Osteoblast (primary cell): ENCODE results near the gene PSMD10. TPM values are rescaled to one million over a fixed set of nuclear protein-coding genes. Genes with fewer than 3 reads are reported as not detected.

Experiments
- DNase-seq: peaks from one replicate; pipeline ENCODE4 v3.0.0; 2011; ENCODE audit warnings: low spot score, mixed read lengths; ENCODE audit not compliant: insufficient read length; ENCODE audit errors: missing footprints
- H2AFZ ChIP-seq: 2 replicates; pipeline ENCODE4 v1.6.0; 2011; ENCODE audit warnings: mild to moderate bottlenecking, low read length
- H3K27ac ChIP-seq: 2 replicates; pipeline ENCODE4 v1.5.1; 2011; ENCODE audit warnings: mild to moderate bottlenecking, low read depth, low read length, moderate library complexity
- H3K27me3 ChIP-seq: 2 replicates; pipeline ENCODE4 v1.6.0; 2012; ENCODE audit warnings: mild to moderate bottlenecking, control low read depth, inconsistent platforms, low read length, moderate library complexity; ENCODE audit not compliant: insufficient read depth
- H3K36me3 ChIP-seq: 2 replicates; pipeline ENCODE4 v1.5.1; 2011; ENCODE audit warnings: mild to moderate bottlenecking, low read length, control low read depth, moderate library complexity; ENCODE audit not compliant: insufficient read depth
- H3K4me1 ChIP-seq: 2 replicates; pipeline ENCODE4 v1.5.1; 2011; ENCODE audit warnings: mild to moderate bottlenecking, low read length, control low read depth, moderate library complexity; ENCODE audit not compliant: insufficient read depth
- H3K4me2 ChIP-seq: 2 replicates; pipeline ENCODE4 v1.6.0; 2011; ENCODE audit warnings: mild to moderate bottlenecking, low read length; ENCODE audit not compliant: insufficient read depth
- H3K4me3 ChIP-seq: fragments of 200-600 bp; sonication (generic); 3 replicates; pipeline ENCODE4 v1.5.1; 2012; ENCODE audit warnings: mild to moderate bottlenecking, low read length, inconsistent platforms; ENCODE audit not compliant: insufficient read depth
- H3K79me2 ChIP-seq: 2 replicates; pipeline ENCODE4 v1.6.0; 2012; ENCODE audit warnings: mild to moderate bottlenecking, low read length, control low read depth, inconsistent platforms; ENCODE audit not compliant: insufficient read depth
- H3K9me3 ChIP-seq: 2 replicates; pipeline ENCODE4 v1.5.1; 2011; ENCODE audit warnings: low read depth, low read length, control low read depth
- H4K20me1 ChIP-seq: 2 replicates; pipeline ENCODE4 v1.6.0; 2012; ENCODE audit warnings: mild to moderate bottlenecking, low read length, control low read depth; ENCODE audit not compliant: insufficient read depth
- total RNA-seq: library from RNA; depleted of rRNA; stranded (reverse); fragments of >200 nt; gene quantifications from 2 replicates; pipeline ENCODE4 v1.2.3, GENCODE V29; 2012
- TF ChIP-seq, protein P1 (sequence below): IDR thresholded peaks from 2 replicates; pipeline ENCODE4 v1.5.1; 2011; ENCODE audit warnings: mild to moderate bottlenecking, low read depth, low read length, moderate library complexity; ENCODE audit errors: extremely low read depth

The PSMD10 gene, protein sequence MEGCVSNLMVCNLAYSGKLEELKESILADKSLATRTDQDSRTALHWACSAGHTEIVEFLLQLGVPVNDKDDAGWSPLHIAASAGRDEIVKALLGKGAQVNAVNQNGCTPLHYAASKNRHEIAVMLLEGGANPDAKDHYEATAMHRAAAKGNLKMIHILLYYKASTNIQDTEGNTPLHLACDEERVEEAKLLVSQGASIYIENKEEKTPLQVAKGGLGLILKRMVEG
- total RNA-seq, result 54.8 and 60.8 TPM in 2 replicates

DNA sequence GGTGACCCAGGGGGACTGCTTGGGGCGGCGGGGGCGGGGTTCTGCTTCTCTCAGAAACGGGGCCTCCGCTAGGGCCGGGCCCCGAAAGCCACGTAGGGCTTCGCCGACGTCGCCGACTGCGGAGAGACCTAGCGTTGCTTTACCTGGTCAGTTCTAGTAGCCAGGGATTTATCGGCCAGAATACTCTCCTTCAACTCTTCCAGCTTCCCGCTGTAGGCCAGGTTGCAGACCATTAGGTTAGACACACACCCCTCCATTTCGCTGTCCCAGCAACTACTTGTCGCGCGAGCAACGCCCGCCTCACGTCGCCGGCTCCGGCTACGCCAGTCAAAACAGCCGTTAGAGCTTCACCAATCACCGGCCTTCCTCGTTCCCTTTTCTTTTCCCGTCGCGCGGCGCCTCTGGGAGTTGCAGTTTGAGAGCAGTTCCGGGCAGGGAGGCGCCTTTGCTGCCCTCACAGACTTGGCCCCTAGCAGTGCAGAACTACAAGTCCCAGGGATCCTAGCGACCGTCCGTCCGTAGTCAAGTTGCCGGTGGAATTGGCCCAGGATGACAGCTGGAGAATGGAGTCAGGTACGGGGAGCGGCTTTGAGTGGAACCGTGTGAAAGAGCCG lies at the start of gene PSMD10, which contains the start of gene ATG4A:
TSS of gene PSMD10 (minus strand) at position 279 of the 614 bp plus-strand sequence. CDS start at position 257, 22 bp downstream.
TSS of gene ATG4A (plus strand) at position 515 of the 614 bp plus-strand sequence. CDS start at position 564, 49 bp downstream.
- peak; percentile 86 for DNase-seq
- Histone ChIP-seq H3K4me3 (peak within 1 kb of the TSS; percentile 72), H4K20me1 (no peaks in the 10 kb centered on the region), H3K4me2 (peak within 1 kb of the TSS; percentile 76), H3K27ac (peak within 1 kb of the TSS; percentile 86), H3K9me3 (no peaks in the 10 kb centered on the region), H3K4me1 (no peaks in the 10 kb centered on the region), H2AFZ (peak within 1 kb of the TSS; percentile 80), H3K27me3 (peaks cover 2% of the 10 kb centered on the region), H3K36me3 (peaks cover 7% of the 10 kb centered on the region), H3K79me2 (peaks cover 18% of the 10 kb centered on the region)
- TF ChIP-seq, protein P1, sequence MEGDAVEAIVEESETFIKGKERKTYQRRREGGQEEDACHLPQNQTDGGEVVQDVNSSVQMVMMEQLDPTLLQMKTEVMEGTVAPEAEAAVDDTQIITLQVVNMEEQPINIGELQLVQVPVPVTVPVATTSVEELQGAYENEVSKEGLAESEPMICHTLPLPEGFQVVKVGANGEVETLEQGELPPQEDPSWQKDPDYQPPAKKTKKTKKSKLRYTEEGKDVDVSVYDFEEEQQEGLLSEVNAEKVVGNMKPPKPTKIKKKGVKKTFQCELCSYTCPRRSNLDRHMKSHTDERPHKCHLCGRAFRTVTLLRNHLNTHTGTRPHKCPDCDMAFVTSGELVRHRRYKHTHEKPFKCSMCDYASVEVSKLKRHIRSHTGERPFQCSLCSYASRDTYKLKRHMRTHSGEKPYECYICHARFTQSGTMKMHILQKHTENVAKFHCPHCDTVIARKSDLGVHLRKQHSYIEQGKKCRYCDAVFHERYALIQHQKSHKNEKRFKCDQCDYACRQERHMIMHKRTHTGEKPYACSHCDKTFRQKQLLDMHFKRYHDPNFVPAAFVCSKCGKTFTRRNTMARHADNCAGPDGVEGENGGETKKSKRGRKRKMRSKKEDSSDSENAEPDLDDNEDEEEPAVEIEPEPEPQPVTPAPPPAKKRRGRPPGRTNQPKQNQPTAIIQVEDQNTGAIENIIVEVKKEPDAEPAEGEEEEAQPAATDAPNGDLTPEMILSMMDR, result no peak

DNA sequence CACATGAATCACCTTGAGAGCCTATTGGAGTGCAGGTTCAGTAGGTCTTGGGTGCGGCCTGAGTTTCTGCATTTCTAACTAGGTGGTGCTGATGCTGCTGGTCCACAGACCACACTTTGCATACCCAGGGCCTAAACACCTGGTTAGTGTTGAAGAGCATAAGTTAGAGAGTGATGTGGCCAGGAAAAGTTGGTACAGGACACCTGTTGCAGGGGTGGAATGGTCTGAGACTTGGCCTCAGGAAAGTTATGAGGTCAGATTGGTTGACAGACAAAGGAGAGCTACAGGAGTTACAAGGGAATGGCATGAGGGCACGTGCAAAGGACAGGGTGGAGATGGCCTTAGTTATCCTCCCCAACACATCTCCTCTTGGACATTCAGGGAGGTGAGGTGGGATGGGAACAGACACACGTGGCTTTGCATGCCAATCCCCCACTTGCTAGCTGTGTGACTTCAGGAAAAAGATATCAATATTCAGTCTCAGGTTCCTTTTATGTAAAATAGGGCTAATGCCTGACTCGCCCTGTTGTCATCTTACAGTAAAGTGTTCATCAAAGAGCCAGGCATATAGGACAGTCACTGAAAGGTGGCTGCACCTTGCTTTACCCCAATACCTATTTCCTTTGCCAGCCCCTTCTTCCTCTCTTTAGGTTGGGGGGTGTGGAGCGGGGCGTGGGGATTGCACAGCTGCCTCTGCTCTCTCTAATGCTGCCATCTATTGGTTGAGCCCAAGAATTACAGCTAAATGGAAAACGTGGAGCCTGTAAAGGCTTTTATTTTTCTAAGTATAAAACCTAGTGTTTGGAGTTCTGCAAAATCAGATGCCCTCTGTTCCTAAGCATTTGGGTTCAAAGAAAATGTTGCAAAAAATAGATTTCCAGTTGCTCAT lies 47.7 kb upstream of the PSMD10 start:
- H2AFZ ChIP-seq, result no peak overlapping the region
- H3K4me2 ChIP-seq, result no peak overlapping the region
- peak; percentile 36 for DNase-seq
- H4K20me1 ChIP-seq, result no peaks in the 10 kb centered on the region
- H3K4me3 ChIP-seq, result no peak overlapping the region
- peaks cover 4% of the 10 kb centered on the region for H3K27me3 ChIP-seq
- H3K36me3 ChIP-seq, result peaks cover 7% of the 10 kb centered on the region
- no peaks in the 10 kb centered on the region for H3K79me2 ChIP-seq
- no peaks in the 10 kb centered on the region for H3K9me3 ChIP-seq
- TF ChIP-seq, protein P1, result peak; percentile 64
- H3K4me1 ChIP-seq, result no peaks in the 10 kb centered on the region
- no peak overlapping the region for H3K27ac ChIP-seq

DNA sequence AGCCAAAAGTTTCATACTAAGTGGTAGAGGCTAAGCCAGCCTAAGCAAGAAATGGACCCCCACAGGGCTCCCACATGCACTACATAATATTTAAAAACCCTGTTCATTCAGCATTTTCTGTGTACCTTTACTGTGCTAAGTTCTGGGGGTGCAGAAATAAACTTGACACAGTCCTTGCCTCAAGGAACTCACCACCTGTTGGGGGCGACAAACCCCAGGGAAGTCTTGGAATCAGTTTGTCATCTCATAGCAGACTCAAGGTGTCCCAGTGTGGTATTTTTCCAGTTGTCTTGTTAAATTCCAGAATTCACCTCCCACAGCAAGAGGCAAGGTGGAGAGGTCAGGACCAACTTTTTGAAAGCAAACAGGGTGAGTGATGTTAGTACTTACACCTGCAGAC lies 43.4 kb upstream of the PSMD10 start:
- Histone ChIP-seq H2AFZ (no peak overlapping the region), H3K27me3 (peaks cover 17% of the 10 kb centered on the region), H3K4me1 (no peaks in the 10 kb centered on the region), H3K9me3 (no peaks in the 10 kb centered on the region), H3K79me2 (no peaks in the 10 kb centered on the region), H3K36me3 (peaks cover 7% of the 10 kb centered on the region), H3K4me3 (no peak overlapping the region), H4K20me1 (no peaks in the 10 kb centered on the region), H3K4me2 (no peak overlapping the region), H3K27ac (no peak overlapping the region)
- TF ChIP-seq, protein P1, result no peak
- no peak for DNase-seq
